ENCODE measurements around the gene NOTCH4.

- TF ChIP-seq POLR2A (IDR thresholded peaks at IDR 0.05) (no peak), CTCF (IDR thresholded peaks at IDR 0.05) (no peak)
Observed at GRCh38 chr6:32271429-32271828, 47.6 kb upstream of the NOTCH4 start.

Measured in adrenal gland (tissue), 5 donors.